GM06990 (cell line): Measurements from ENCODE around the gene TIMM17A.

Experiments used
- DNase-seq: peaks from one replicate; pipeline ENCODE4 v3.0.0-alpha.2; 2011; ENCODE audit not compliant: insufficient read length; ENCODE audit errors: extremely low read depth
- H3K27me3 ChIP-seq: replicated peaks from 2 replicates; pipeline ENCODE4 v1.6.0; 2011; ENCODE audit warnings: low read length; ENCODE audit not compliant: control insufficient read depth, insufficient read depth
- H3K36me3 ChIP-seq: 2 replicates; pipeline ENCODE4 v1.5.1; 2011; ENCODE audit warnings: low read length; ENCODE audit not compliant: control insufficient read depth, insufficient read depth
- H3K4me3 ChIP-seq: replicated peaks from 2 replicates; pipeline ENCODE4 v1.5.1; 2011; ENCODE audit warnings: low read depth, mild to moderate bottlenecking, control low read depth, low read length
- TF ChIP-seq, protein P1 (sequence below): IDR thresholded peaks from 2 replicates; pipeline ENCODE4 v1.5.1; 2011; ENCODE audit warnings: low read length, control low read depth, mild to moderate bottlenecking, inconsistent platforms; ENCODE audit not compliant: insufficient read depth, poor library complexity, severe bottlenecking

The TIMM17A gene

DNA sequence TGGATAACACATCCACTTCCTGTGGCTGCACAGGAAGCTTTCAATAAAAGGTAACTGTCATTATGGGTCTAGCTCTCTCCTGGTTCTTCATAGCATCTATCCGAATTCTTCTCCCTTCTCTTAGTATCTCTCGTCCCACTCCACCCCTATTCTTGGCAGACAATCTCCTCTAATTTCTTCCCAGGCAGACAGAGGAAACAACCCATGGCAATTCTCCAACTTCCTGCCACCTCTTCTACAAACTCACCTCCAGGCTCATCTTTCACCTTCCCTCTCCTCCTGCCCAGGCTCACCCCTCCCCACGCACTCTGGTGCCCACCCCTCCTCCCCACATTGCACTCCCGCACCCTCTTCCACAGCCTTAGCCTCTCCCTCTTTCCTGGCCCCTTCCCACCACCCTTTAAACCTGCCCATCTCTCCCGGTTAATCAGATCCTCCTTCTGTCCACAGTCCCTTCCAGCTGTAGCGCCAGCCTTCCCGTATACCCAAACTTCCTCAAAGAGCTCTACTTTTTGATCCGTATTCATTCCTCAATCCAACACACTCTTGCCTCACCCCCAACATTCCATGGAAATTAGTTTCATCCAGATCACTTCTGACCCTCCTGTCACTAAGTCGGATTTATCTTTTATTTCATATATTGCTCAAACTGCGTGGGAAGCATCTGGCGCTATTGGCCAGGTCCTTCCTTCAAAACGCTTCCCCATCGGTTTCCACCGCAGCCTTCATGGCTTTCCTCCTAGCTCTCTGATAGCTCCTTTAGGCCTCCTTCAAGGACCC, 40.7 kb upstream of the TIMM17A start:
- DNase-seq: no peak
- Histone ChIP-seq H3K36me3 (no peaks in the 10 kb centered on the region), H3K4me3 (no peak overlapping the region), H3K27me3 (peaks cover 2% of the 10 kb centered on the region)
- TF ChIP-seq, protein P1, sequence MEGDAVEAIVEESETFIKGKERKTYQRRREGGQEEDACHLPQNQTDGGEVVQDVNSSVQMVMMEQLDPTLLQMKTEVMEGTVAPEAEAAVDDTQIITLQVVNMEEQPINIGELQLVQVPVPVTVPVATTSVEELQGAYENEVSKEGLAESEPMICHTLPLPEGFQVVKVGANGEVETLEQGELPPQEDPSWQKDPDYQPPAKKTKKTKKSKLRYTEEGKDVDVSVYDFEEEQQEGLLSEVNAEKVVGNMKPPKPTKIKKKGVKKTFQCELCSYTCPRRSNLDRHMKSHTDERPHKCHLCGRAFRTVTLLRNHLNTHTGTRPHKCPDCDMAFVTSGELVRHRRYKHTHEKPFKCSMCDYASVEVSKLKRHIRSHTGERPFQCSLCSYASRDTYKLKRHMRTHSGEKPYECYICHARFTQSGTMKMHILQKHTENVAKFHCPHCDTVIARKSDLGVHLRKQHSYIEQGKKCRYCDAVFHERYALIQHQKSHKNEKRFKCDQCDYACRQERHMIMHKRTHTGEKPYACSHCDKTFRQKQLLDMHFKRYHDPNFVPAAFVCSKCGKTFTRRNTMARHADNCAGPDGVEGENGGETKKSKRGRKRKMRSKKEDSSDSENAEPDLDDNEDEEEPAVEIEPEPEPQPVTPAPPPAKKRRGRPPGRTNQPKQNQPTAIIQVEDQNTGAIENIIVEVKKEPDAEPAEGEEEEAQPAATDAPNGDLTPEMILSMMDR: no peak

DNA sequence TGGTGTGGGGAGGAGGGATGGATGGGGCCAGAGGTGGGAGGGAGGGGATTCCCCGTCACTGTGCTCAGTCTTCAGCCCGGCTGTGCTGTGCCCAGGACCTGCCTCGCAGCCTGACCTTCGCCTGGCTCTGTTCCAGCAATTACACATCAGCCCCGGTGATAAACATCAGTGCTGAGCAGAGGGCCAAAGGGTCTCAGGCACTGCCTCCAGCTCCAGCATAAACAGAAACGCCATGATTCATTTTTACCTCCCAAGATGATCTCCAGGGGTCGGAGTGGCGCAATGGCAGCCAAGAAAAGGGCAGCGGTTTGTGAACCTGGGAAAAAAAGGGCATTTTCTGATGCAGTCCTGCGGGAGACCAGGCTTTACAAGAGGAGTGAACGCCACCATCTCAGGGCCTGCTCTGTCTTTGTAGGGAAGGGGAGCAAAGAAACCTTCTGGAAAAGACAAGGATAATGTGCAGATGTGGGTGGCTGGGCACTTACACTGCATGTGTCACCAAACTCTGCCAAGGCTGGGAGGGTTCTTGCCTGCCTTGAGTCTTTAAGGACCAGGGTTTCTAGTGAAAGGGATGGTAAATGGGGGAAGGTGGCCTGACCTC, 38.6 kb upstream of the TIMM17A start:
- peaks cover 2% of the 10 kb centered on the region for H3K27me3 ChIP-seq
- H3K36me3 ChIP-seq: no peaks in the 10 kb centered on the region
- TF ChIP-seq, protein P1: no peak
- H3K4me3 ChIP-seq: no peak overlapping the region
- no peak for DNase-seq

- H3K36me3 ChIP-seq: no peaks in the 10 kb centered on the region
- peaks cover 2% of the 10 kb centered on the region; the same call in 1 of the 2 replicates for H3K27me3 ChIP-seq
- TF ChIP-seq, protein P1: no peak
- no peak overlapping the region for H3K4me3 ChIP-seq
- DNase-seq: no peak
Measured at GRCh38 chr1:201917362-201918033, 37.8 kb upstream of the TIMM17A start.

DNA sequence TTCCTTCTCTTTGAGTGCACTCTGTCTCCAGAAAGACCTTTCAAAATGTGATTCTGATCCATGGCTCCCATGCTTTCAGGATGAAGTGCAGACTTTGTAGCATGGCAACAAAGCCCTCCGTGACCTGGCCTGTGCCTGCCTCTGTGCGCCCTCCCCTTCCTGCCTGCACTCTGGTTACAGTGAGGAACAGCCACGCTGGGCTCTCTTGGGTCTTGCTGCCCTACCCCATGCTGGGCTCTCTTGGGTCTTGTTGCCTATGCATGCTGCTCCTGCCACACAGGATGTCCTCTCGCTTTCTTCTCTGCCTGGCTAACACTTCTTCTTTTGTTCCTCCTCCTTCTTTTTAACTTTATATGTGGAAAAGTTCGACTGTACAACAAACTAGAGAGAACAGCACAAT, 37.0 kb upstream of the TIMM17A start:
- no peak for DNase-seq
- peaks cover 2% of the 10 kb centered on the region; the same call in 1 of the 2 replicates for H3K27me3 ChIP-seq
- TF ChIP-seq, protein P1: no peak
- no peaks in the 10 kb centered on the region for H3K36me3 ChIP-seq
- H3K4me3 ChIP-seq: no peak overlapping the region

GRCh38 chr1:201921952-201922558, 33.2 kb upstream of the TIMM17A start:
- TF ChIP-seq, protein P1: no peak
- DNase-seq: no peak
- Histone ChIP-seq H3K36me3 (no peaks in the 10 kb centered on the region), H3K4me3 (no peak overlapping the region), H3K27me3 (no peaks in the 10 kb centered on the region)
